CD4-positive, alpha-beta T cell treated with Interleukin-4 for 1 hour (primary cell): Measurements from ENCODE around the gene PTPN3.
"Not testable (repeated sequence)": the region's sequence is repeated elsewhere in the genome, so short reads cannot be mapped to it uniquely, and the experiment has no call there.

Experiments used
- DNase-seq, 2 donors: peaks; one replicate each; pipeline ENCODE4 v3.0.0-alpha.2; 2020 to 2022

Gene PTPN3

GRCh38 chr9:109498195-109499092 is at the start of gene PTPN3:
Gene PTPN3 (minus strand): TSS chr9:109498307. CDS start chr9:109463434, 34,873 bp downstream.
- no peak for DNase-seq

GRCh38 chr9:109544954-109545353 is 46.8 kb upstream of the PTPN3 start:
- DNase-seq: not testable (repeated sequence)

DNA sequence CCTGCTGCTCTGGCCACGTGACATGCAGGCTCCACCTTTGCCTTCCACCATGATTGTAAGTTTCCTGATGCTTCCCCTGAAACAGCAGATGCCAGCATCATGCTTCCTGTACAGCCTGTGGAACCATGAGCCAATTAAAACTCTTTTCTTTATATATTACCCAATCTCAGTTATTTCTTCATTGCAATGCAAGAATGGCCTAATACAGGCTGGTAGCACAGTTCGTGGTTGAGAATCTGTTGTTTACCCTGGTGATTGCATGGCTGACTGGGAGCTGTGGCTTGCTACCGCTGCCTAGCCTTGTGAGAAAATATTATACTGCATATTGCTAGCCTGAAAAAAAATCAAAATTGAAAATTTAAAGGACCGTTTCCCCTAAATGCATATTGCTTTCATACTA is 44.8 kb upstream of the PTPN3 start:
- no peak for DNase-seq

DNA sequence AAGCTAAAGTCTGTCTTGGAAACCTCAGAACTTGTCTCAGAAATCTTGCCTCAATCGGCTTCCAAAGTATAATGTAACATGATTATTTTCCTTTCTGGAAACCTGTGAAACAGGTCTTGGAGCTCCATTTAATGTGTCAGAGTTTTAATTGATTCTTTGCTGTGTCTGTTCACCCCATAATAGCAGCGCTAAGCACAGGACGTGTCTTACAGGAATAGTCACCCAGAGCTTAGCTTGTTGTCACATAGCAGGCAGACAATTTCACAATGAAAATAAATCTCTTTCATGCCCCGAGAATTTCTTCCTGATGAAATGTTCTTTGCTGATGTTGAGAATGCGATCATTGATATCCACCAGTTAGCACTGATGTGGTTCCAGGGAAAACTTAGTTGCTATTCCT is 40.2 kb upstream of the PTPN3 start:
- DNase-seq: no peak

DNA sequence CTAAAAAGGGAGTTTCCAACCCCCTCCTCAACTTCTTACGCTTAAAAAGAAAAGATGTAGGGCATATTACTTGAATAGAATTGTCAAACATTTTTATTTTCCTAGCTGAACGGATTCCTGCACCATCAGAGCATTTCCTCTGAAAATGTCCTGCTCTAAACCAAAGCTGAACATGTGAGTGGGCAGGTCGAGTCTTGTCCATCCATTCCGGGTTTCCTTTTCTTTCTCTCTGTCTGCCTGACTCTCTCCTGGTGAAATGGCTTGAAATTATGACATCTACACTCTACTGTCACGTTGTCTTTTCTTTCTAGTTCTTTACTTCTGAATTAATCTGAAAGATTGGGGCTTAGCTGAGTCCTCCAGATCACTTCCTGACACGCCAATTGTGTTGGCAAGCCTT is 39.2 kb upstream of the PTPN3 start:
- no peak for DNase-seq

DNA sequence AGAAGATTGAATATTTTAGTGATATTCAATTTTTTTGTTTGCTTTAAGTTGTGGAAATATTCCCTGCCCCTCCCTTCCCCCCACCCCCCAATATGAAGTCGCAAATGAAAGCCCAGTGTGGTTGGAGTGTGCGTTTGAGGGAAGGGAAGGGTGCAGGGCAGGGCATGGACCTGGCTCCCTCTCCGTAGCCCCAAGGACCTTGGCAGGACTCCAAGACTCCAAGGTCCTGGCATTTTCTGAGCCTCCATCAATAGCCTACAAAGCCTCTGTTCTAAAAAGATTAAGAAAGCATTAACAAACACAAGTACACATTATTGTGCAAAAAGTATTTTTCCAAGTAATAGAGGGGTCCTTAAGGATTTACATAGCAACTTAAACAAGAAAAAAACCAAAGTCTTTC is 38.8 kb upstream of the PTPN3 start:
- DNase-seq: no peak

- no peak for DNase-seq
Measured at GRCh38 chr9:109535365-109535764, 37.3 kb upstream of the PTPN3 start.

- DNase-seq: no peak
Measured at GRCh38 chr9:109534151-109534550, 36.0 kb upstream of the PTPN3 start.

DNA sequence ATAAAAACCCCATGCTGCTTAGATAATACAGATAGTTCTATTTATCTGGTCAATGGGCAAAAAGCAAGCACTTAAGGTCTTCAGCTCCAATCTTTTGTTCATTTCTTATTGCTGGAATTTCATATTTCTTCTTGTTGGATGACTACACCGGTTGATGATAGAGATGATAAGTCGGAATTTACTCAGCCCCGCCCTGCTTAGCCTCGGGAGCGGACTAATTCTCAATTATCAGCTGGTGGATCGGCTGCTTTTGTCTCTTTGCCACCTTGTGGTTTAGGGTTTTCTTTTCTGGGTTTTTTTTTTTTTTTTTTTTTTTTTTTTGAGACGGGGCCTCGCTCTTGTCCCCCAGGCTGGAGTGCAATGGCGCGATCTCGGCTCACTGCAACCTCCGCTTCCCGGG is 34.5 kb upstream of the PTPN3 start:
- not testable (repeated sequence) for DNase-seq

- DNase-seq: no peak
Measured at GRCh38 chr9:109522106-109522505, 24.0 kb upstream of the PTPN3 start.

- DNase-seq: peak in 1 of 2 donors; percentile 20
Measured at GRCh38 chr9:109520475-109521132, 22.5 kb upstream of the PTPN3 start.

GRCh38 chr9:109519366-109519765 is 21.3 kb upstream of the PTPN3 start:
- DNase-seq: no peak

GRCh38 chr9:109518621-109519335 is 20.7 kb upstream of the PTPN3 start:
- no peak for DNase-seq

- DNase-seq: no peak
Measured at GRCh38 chr9:109517901-109518377, 19.8 kb upstream of the PTPN3 start.

DNA sequence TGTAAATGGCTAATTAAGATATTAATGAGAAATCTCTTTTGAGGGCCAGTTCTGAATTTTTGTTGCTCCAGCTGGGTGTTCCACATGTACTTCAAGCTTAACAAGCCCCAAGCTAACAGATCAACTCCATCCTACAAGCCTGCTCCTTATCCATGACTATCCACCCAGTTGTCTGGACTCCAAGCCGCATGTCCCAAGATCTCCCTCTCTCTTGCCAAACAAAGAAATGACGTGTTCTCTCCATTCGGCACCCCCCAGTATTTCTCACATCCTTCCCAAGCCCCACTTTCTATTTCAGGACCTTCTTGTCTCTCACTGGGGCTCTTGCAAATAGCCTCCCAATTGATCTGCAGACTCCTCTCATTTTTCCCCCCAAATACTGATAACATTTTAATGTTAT is 15.8 kb upstream of the PTPN3 start:
- DNase-seq: no peak

GRCh38 chr9:109512170-109512756 is 14.2 kb upstream of the PTPN3 start:
- DNase-seq: no peak

DNA sequence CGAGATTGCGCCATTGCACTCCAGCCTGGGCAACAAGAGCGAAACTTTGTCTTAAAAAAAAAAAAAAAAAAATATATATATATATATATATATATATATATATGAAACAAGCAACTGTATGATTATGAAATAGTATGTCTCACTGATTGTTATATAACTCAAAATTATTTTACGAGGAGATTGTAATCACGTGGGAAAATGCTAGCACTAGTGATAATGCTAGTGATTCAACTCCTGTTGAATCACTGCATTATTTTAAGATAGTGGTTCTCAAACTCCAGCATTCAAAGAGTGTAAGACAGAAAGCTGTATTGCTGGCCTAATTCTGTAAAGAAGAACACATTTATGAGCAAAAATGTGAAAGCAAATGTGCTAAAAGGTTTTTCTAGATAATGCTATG is 12.4 kb upstream of the PTPN3 start:
- no peak for DNase-seq

- DNase-seq: not testable (repeated sequence)
Measured at GRCh38 chr9:109510042-109510441, 11.9 kb upstream of the PTPN3 start.

GRCh38 chr9:109509611-109510010 is 11.5 kb upstream of the PTPN3 start:
- no peak for DNase-seq

DNA sequence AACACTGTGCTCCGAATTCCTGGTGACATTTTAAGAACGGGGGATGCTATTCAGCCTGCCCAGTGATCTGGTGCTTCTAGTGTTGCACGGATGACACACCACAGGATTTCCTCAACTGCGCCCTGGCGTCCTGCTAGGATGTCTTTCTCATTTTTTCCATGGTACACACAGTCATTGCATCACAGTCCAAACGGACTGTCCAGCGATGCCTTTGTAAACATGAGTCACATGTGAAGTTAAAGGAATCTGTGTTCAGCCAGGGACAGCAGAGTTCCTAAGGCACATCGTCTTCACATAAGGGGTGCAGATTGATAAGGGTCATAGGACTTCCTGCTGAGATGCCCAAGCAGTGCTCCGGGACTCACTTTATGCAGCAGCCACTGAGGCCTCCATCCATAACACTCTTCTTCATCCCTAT is 9.3 kb upstream of the PTPN3 start:
- no peak for DNase-seq

- no peak for DNase-seq
Measured at GRCh38 chr9:109506097-109506712, 8.1 kb upstream of the PTPN3 start.

DNA sequence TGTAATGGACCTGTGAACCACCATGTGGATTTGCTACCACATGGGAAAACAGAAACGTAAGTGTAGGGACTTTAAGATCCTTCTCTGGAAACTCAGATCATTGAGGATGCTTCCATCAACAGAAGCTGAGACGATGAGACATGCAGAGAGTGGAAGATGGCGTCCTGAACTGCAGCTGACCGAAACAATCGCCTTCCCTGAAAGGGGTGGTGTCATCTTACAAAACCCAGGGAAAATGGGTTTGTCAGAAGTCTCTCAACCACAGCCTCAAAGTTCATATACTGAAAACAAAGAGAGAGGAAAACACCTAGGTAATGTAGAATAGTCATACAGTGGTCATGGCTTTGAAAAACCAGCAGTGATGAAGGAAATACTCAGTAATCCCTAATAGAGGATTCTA is 6.6 kb upstream of the PTPN3 start:
- DNase-seq: no peak
